Measurements from ENCODE around the gene HOXD9. TPM values are rescaled to one million over a fixed set of nuclear protein-coding genes. Genes with fewer than 3 reads are reported as not detected.

Gene HOXD9
- total RNA-seq, 1 donor from 2014 or later: not detected

DNA sequence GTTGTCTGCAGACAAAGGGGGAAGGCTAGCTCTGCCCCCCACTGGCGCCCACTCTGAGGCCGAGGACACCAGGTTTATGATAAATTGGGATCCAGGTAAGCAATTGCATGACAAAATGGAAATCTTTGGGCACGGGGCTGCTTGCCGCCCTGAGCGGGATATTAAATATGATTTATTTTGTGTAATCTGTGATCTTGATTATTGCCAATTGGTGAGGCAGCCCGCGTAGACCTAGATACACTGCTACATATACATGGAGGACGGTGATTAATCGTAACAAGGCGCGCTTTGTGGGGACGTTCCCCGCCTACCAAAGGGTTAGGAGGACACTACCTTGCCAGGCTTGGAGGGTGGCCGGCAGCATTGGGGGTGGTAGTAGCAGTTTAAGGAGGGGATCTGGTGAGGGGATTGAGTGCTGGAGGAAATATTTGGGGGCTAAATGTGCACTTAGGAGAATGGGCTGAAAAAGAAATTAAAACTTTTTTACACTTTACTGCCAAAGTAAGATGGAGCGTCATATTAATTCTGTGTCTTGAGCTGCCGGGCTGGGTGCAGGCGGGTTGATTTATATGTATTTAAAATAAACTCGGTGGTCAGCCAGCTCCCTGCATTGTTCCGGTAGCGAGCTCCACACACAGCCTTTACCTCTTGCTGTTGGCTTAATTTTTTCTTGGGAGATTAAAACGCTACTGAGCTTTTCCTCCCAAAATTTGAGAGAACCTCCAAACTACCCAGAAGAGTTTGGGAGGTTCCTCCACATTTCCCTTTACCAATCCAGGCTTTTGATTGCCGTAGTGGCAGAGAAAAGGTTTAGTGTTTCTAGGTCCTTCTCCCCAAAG, 38.7 kb downstream of the HOXD9 start:
- no peak for DNase-seq (ENCODE audit: low spot score in 2 of 2)
- FAIRE-seq: no peak

DNA sequence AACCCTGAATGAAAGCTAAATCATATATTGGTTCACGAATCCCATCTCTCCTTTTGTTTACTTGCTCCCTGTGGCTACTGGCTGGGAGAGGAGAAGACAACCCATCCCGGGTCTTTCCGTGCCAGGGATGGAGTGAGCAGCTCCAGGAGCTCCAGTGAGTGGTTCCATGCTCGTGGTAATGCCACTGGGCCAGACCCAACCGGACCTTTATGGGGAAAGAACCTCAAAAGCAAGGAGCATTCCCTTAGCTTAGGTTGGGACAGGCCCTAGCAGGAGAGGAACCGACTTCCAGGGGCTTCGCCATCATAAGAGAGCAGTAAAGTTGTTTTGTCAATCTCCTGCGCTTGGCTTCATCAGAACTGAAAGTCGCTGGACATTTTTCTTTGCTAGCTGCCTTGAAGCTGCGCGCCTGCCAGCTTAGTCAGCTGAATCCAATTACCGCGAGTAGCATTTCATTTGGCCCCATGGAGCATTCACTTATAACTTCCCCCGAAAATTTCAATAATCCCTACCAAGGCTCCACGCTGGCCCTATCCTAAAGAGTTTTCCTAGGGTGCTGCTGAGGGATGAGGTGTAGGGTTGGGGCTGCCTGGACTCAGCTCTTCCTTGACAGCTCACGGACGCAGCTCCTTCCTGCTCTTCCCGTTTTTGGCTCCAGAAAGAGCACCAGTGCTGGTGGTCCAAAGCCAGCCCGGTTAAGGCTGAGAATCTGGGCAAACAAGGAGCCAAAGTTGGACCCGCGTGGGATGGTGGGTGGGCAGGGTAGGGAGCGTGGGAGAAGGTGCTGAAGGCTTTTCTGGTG, 39.5 kb downstream of the HOXD9 start:
- FAIRE-seq (no peak), DNase-seq (ENCODE audit: low spot score in 2 of 2) (no peak)

DNA sequence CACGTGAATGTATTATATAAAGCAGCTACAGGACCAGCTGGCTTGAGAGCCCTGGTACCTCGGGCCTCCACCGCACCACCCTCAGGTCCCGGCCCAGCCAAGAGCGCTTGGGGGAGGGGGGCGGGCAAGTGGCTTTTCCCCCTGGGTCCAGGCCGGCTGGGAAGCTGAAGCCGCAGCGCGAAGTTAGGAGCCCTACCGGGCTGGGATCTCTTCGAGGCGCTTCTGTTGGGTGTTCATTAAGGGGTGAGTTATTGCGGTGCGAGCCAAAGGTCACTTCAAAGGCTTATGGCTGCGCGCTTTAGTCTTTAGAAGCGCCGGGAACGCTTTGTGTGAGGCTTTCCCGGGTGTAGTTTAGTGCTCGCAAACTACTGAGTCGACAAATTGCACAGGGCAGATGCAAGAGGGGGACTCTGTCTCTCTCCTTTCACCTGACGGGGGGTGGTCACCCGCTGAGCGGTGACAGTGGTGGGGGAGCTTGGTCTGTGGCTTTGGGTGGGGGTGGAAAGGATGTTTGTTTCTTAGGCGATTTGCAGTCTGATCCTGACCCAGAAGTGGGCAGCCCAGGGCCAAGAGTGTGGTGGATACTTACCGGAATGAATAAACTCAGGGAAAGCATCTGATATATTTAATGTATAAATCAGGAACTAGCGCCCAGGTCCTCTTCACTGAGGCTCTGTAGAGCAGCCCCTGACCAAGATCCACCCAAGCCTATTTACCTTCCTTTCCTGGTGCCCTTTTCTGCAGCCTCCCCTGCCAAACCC, 40.6 kb downstream of the HOXD9 start:
- no peak for DNase-seq (ENCODE audit: low spot score in 2 of 2)

GRCh38 chr2:176163672-176164056, 41.1 kb downstream of the HOXD9 start:
- FAIRE-seq (no peak), DNase-seq (ENCODE audit: low spot score in 2 of 2) (no peak)

More for the DNA sequence above, 40.6 kb downstream of the HOXD9 start:
- FAIRE-seq: no peak

DNA sequence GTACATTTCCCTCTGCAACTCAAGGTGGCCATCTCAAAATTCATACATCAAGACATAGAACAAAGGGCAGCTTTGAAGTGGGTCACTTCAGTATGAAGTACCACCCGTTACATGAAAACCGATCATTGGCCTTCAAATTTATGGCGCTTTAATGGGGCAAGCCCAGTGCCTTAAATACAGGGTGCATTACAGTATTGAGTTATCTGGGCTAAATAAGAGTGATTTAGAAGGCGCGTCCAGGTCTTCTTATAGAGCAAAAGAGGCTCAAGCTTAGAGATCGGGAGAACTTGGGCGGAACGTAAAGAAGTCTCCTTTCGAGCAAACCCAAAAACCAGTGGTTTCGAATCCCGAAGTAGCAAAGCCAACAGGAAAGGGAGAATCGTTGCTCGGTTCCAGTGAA, 41.7 kb downstream of the HOXD9 start:
- DNase-seq (ENCODE audit: low spot score in 2 of 2) (no peak), FAIRE-seq (no peak)

DNA sequence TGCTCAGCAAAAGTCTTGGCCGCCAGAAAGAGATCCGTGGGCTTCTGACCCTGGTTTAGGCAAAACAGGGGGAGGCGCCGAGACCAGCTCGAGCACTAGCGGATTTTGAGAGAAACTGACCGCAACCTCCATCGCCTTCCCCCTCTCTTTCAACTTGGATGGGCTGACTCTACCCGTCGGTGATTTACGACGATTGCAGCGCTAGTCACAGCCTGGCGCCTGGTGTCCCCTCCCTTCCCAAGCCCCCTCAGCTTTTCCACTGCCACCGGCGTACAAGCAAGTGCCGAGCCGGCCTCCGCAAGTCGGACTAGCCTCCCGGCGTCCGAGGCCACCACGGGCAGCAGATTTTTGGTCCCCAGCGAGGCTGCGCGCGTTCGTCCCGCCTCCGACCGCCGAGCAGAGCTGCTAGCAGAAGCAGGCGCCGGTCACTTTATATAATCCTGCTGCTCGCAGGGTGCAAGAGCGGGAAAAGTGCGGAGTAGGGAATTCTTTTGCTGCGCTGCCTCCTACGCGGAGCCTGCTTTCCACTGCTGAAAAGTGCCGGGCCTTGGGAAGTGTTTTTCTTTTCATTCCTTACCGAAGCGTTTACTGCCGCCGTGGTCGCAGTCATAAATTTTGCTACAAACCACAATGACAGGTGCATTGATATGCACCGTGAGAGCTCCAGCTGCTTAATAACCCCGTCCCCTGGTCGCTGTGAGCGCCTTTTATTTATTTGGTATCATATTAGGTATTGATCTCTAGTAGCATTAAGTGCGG, 42.3 kb downstream of the HOXD9 start:
- DNase-seq (ENCODE audit: low spot score in 2 of 2) (no peak), FAIRE-seq (no peak)

GRCh38 chr2:176165370-176166050, 43.0 kb downstream of the HOXD9 start:
- FAIRE-seq (no peak), DNase-seq (ENCODE audit: low spot score in 2 of 2) (no peak)

DNA sequence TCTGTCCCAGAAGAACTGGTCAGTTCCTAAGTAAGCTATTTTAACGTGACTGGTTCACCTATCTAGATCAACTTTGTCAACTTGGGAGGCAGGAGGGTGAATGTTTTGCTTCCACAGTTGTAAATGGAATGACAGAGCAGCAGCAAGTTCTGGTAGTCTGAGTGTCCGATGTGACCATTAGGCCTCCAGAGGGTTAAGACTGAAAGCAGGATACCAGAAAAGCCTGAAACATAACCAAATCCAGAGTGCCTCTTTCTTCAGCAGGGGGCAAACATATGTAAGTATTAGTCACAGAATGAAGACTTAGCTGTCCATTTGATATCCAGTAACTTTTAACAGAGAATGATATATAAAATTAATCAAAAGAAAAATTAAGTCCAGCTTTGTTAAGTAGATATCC, 43.8 kb downstream of the HOXD9 start:
- FAIRE-seq (no peak), DNase-seq (ENCODE audit: low spot score in 2 of 2) (no peak)

GRCh38 chr2:176167398-176167797, 44.9 kb downstream of the HOXD9 start:
- DNase-seq (ENCODE audit: low spot score in 2 of 2): no peak
- no peak for FAIRE-seq

GRCh38 chr2:176169181-176169580, 46.7 kb downstream of the HOXD9 start:
- FAIRE-seq (no peak), DNase-seq (ENCODE audit: low spot score in 2 of 2) (no peak)

DNA sequence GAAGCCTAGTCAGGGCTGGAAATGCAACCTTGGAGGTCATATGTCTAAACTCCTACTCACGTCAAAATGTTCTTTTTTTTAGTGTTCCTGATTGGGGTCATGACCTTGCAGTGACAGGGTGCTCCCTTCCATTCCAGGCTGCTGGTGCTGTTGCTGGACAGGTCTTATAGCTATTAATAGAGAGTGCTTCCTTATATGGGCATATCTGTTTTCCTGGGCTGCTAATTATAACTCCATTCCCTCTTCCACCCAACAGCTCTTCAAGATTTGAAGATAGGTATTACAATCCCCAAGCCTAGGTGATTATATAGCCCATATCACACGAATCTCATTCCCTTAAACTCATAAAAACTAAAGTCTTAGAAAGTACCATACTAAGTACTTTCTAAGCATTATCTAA, 47.2 kb downstream of the HOXD9 start:
- FAIRE-seq (no peak), DNase-seq (ENCODE audit: low spot score in 2 of 2) (no peak)

GRCh38 chr2:176170602-176171305, 48.2 kb downstream of the HOXD9 start:
- DNase-seq (ENCODE audit: low spot score in 2 of 2): no peak
- no peak for FAIRE-seq

GRCh38 chr2:176171351-176172006, 49.0 kb downstream of the HOXD9 start:
- no peak for FAIRE-seq
- DNase-seq (ENCODE audit: low spot score in 2 of 2): no peak

DNA sequence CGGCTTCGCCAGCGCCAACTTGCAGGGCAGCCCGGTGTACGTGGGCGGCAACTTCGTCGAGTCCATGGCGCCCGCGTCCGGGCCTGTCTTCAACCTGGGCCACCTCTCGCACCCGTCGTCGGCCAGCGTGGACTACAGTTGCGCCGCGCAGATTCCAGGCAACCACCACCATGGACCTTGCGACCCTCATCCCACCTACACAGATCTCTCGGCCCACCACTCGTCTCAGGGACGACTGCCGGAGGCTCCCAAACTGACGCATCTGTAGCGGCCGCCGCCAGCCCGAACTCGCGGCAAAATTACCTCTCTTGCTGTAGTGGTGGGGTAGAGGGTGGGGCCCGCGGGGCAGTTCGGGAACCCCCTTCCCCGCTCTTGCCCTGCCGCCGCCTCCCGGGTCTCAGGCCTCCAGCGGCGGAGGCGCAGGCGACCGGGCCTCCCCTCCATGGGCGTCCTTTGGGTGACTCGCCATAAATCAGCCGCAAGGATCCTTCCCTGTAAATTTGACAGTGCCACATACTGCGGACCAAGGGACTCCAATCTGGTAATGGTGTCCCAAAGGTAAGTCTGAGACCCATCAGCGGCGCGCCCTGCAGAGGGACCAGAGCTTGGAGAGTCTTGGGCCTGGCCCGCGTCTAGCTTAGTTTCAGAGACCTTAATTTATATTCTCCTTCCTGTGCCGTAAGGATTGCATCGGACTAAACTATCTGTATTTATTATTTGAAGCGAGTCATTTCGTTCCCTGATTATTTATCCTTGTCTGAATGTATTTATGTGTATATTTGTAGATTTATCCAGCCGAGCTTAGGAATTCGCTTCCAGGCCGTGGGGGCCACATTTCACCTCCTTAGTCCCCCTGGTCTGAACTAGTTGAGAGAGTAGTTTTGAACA, 49.7 kb downstream of the HOXD9 start:
- DNase-seq (ENCODE audit: low spot score in 2 of 2): no peak
- no peak for FAIRE-seq

DNA sequence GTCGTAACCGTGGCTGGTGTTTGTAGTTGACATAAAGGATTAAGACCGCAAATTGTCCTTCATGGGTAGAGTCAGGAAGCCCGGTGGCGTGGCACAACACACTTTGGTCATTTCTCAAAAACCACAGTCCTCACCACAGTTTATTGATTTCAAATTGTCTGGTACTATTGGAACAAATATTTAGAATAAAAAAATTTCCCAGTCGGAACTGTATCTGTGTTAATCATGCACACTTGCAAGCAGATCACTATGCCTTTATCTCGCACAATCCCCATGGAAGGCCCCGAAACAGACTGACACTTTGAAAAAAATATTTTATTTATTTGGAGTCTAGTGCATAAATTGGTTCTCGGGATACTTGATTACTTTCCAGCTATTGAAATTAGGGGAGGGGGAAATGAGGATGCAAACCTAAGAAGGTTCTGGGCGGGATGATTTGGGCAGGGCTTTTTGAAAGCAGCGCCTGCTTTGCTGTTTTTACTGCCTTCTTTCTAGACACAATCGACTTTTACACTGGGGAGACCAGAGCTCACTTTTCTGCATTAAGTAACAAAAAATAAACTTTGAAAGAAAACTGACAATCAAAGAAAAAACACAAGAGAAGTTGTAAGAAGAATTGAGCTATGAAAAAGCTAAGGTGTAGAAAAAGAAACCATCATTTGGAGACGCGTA, 50.5 kb downstream of the HOXD9 start:
- no peak for DNase-seq (ENCODE audit: low spot score in 2 of 2)
- no peak for FAIRE-seq

DNA sequence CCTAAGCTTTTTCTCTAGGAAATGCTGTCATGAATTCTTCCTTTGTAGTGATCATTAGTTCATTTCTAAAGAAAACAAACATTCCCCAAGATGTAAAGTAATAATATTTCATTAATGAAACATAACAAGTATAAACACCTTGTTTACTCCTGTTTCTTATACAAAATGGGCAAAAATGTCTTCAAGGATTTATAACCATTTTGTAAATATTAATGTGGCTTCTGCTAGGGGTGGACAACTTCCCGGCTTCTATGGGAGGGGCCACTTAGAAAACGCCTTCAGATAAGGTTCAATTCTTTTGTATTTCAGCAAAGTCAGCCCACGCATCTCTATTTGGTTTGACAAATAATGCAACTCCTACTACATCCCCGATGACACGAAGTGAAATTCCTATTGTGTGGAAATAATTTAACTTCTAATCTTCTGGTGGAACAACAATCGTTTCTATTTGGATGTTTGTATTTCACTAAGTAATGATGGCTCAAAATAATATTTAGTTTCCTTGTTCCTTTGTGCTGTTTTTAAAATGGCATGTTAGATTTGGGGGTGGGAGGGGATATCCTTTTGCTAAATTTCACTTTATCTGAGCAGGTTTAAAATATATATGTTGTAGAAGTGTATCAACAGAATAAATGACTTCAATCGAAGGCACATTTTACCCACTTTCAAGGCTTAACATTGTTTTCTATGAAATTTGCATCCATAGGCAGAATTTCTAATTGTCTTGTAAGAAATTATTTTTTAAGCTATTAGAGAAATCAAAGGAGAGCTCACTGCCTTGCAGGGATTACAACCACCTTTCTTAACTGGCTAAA, 51.3 kb downstream of the HOXD9 start:
- no peak for FAIRE-seq
- no peak for DNase-seq (ENCODE audit: low spot score in 2 of 2)
